ENCODE data around the gene OBP2B.
"Not testable (repeated sequence)": the region's sequence is repeated elsewhere in the genome, so short reads cannot be mapped to it uniquely, and the experiment has no call there.

Gene OBP2B

GRCh38 chr9:133200631-133201030 lies 8.4 kb downstream of the OBP2B start:
- DNase-seq = no peak

GRCh38 chr9:133199648-133200321 lies 9.3 kb downstream of the OBP2B start:
- DNase-seq = no peak

- DNase-seq = no peak
Measured at GRCh38 chr9:133195029-133195428, 14.0 kb downstream of the OBP2B start.

- DNase-seq = no peak
Measured at GRCh38 chr9:133194597-133194996, 14.5 kb downstream of the OBP2B start.

- no peak for DNase-seq
Measured at GRCh38 chr9:133191989-133192388, 17.1 kb downstream of the OBP2B start.

GRCh38 chr9:133189826-133190225 lies 19.2 kb downstream of the OBP2B start:
- no peak for DNase-seq

- DNase-seq = no peak
Measured at GRCh38 chr9:133188843-133189180, 20.2 kb downstream of the OBP2B start.

GRCh38 chr9:133188006-133188842 lies 20.8 kb downstream of the OBP2B start:
- no peak for DNase-seq

- DNase-seq = no peak
Measured at GRCh38 chr9:133187561-133188005, 21.5 kb downstream of the OBP2B start.

- no peak for DNase-seq
Measured at GRCh38 chr9:133186736-133187135, 22.3 kb downstream of the OBP2B start.

- no peak for DNase-seq
Measured at GRCh38 chr9:133184971-133185370, 24.1 kb downstream of the OBP2B start.

- no peak for DNase-seq
Measured at GRCh38 chr9:133182151-133182550, 26.9 kb downstream of the OBP2B start.

- no peak for DNase-seq
Measured at GRCh38 chr9:133181561-133181960, 27.5 kb downstream of the OBP2B start.

- no peak for DNase-seq
Measured at GRCh38 chr9:133180953-133181352, 28.1 kb downstream of the OBP2B start.

- no peak for DNase-seq
Measured at GRCh38 chr9:133173056-133173455, 36.0 kb downstream of the OBP2B start.

- no peak for DNase-seq
Measured at GRCh38 chr9:133171161-133171961, 37.7 kb downstream of the OBP2B start.

GRCh38 chr9:133170716-133171115 lies 38.3 kb downstream of the OBP2B start:
- DNase-seq = no peak

- DNase-seq = not testable (repeated sequence)
Measured at GRCh38 chr9:133169687-133170086, 39.4 kb downstream of the OBP2B start.

- no peak for DNase-seq
Measured at GRCh38 chr9:133169102-133169501, 39.9 kb downstream of the OBP2B start.

- DNase-seq = no peak
Measured at GRCh38 chr9:133168432-133168831, 40.6 kb downstream of the OBP2B start.

- DNase-seq = no peak
Measured at GRCh38 chr9:133167769-133168168, 41.3 kb downstream of the OBP2B start.

GRCh38 chr9:133167096-133167730 lies 41.8 kb downstream of the OBP2B start:
- no peak for DNase-seq

GRCh38 chr9:133166392-133166791 lies 42.7 kb downstream of the OBP2B start:
- DNase-seq = no peak
